SK-N-SH (cell line): ENCODE data around the gene EDA. TPM values are rescaled to one million over a fixed set of nuclear protein-coding genes. Genes with fewer than 3 reads are reported as not detected.

Source experiments
- CTCF ChIA-PET: fragments of 300-600, 350-600 bp; formaldehyde crosslinking; extraction: SDS; loops from one replicate; lab custom pipeline; 2021; lab: Yijun Ruan, JAX
- POLR2A ChIA-PET: fragments of 350-600 bp; sonication (Branson Sonifier 250); formaldehyde crosslinking; extraction: SDS; loops from one replicate; lab custom pipeline; 2020; ENCODE audit warnings: antibody characterized with exemption, inconsistent platforms; lab: Yijun Ruan, JAX
- DNase-seq: peaks from one replicate; pipeline ENCODE4 v3.0.0; 2012
- H2AFZ ChIP-seq: fragments of 200-600 bp; sonication (generic); 2 replicates; pipeline ENCODE4 v1.8.1; 2016; ENCODE audit warnings: antibody characterized with exemption, mild to moderate bottlenecking, low read depth
- H3F3A ChIP-seq: fragments of 200-600 bp; sonication (generic); replicated peaks from 2 replicates; pipeline ENCODE3; 2016; ENCODE audit warnings: antibody characterized with exemption, mild to moderate bottlenecking; ENCODE audit not compliant: insufficient read depth
- H3K27ac ChIP-seq, 2 experiments: fragments of 200-500 bp in 1 of 2; fragments of 200-600 bp in 1 of 2; sonication (Bioruptor generic) in 1 of 2; sonication (generic), shearing (Covaris generic) in 1 of 2; 2 replicates each; pipeline versions ENCODE4 v1.5.1 to v1.6.1; 2014 to 2016; ENCODE audit warnings: low read depth in 2 of 2, inconsistent platforms in 1 of 2, low read length in 1 of 2, mild to moderate bottlenecking in 1 of 2, mixed read lengths in 1 of 2
- H3K27me3 ChIP-seq: fragments of 200-600 bp; sonication (generic), shearing (Covaris generic); 2 replicates; pipeline ENCODE4 v1.6.1; 2016; ENCODE audit warnings: mixed run types; ENCODE audit not compliant: insufficient read depth
- H3K36me3 ChIP-seq, 2 experiments: fragments of 200-500 bp in 1 of 2; fragments of 200-600 bp in 1 of 2; sonication (Bioruptor generic) in 1 of 2; sonication (generic) in 1 of 2; replicated peaks in 1 of 2; 2 replicates each; pipeline versions ENCODE3 to v1.5.1; 2014 to 2016; ENCODE audit warnings: low read length in 1 of 2, mild to moderate bottlenecking in 1 of 2; ENCODE audit not compliant: insufficient read depth in 2 of 2, control insufficient read depth in 1 of 2
- H3K4me1 ChIP-seq, 2 experiments: fragments of 200-500 bp in 1 of 2; fragments of 200-600 bp in 1 of 2; sonication (Bioruptor generic) in 1 of 2; sonication (generic), shearing (Covaris generic) in 1 of 2; 2 replicates each; pipeline versions ENCODE4 v1.5.1 to v1.6.1; 2014 to 2016; ENCODE audit warnings: low read depth in 1 of 2, low read length in 1 of 2, mixed run types in 1 of 2; ENCODE audit not compliant: insufficient read depth in 2 of 2, control insufficient read depth in 1 of 2
- H3K4me2 ChIP-seq: fragments of 200-600 bp; sonication (generic), shearing (Covaris generic); 2 replicates; pipeline ENCODE4 v1.6.1; 2017; ENCODE audit warnings: mixed run types
- H3K4me3 ChIP-seq, 2 experiments: fragments of 200-500 bp in 1 of 2; fragments of 200-600 bp in 1 of 2; sonication (Bioruptor generic) in 1 of 2; sonication (generic), shearing (Covaris generic) in 1 of 2; 2 replicates each; pipeline versions ENCODE4 v1.5.1 to v1.8.1; 2014 to 2016; ENCODE audit warnings: low read depth in 2 of 2, inconsistent platforms in 1 of 2, low read length in 1 of 2, mild to moderate bottlenecking in 1 of 2, mixed read lengths in 1 of 2, moderate library complexity in 1 of 2
- H3K79me2 ChIP-seq: fragments of 200-600 bp; sonication (generic); 2 replicates; pipeline ENCODE4 v1.8.1; 2017; ENCODE audit warnings: mild to moderate bottlenecking; ENCODE audit not compliant: insufficient read depth
- H3K9ac ChIP-seq: fragments of 200-600 bp; sonication (generic); 2 replicates; pipeline ENCODE4 v1.6.1; 2017; ENCODE audit warnings: mixed run types
- H3K9me2 ChIP-seq: fragments of 200-600 bp; sonication (generic); 2 replicates; pipeline ENCODE4 v1.6.1; 2017; ENCODE audit warnings: mixed run types
- H3K9me3 ChIP-seq: fragments of 200-600 bp; sonication (generic); 2 replicates; pipeline ENCODE4 v1.6.1; 2017; ENCODE audit warnings: mixed run types, mild to moderate bottlenecking, moderate library complexity
- H4K20me1 ChIP-seq: fragments of 200-600 bp; sonication (generic); 2 replicates; pipeline ENCODE4 v1.6.1; 2017; ENCODE audit warnings: mild to moderate bottlenecking, mixed run types; ENCODE audit not compliant: insufficient read depth
- CTCF ChIP-seq: fragments of 200-600 bp; sonication (generic); IDR thresholded peaks from 2 replicates; pipeline ENCODE4 v1.6.1; 2017; ENCODE audit warnings: antibody characterized with exemption, mild to moderate bottlenecking, moderate library complexity
- ELF1 ChIP-seq: IDR thresholded peaks from 2 replicates; pipeline ENCODE4 v1.4.0; 2012
- EP300 ChIP-seq, 2 experiments: IDR thresholded peaks; 2 replicates each; pipeline versions ENCODE4 v1.4.0 to v1.6.1; 2012; ENCODE audit warnings: borderline replicate concordance in 1 of 2, low read depth in 1 of 2, low read length in 1 of 2
- FOSL2 ChIP-seq: IDR thresholded peaks from 2 replicates; pipeline ENCODE4 v1.4.0; 2012; ENCODE audit warnings: low read depth, mild to moderate bottlenecking, moderate library complexity, borderline replicate concordance
- FOXJ3 ChIP-seq: sonication (generic); formaldehyde crosslinking; IDR thresholded peaks from 2 replicates; pipeline ENCODE4 v1.5.1; 2020; ENCODE audit warnings: mild to moderate bottlenecking, missing genetic modification reagents
- FOXM1 ChIP-seq: IDR thresholded peaks from 2 replicates; pipeline ENCODE4 v1.4.0; 2012; ENCODE audit warnings: low read depth, mild to moderate bottlenecking
- GABPA ChIP-seq: IDR thresholded peaks from 2 replicates; pipeline ENCODE4 v1.4.0; 2012; ENCODE audit warnings: low read depth, mild to moderate bottlenecking
- JUND ChIP-seq: IDR thresholded peaks from 2 replicates; pipeline ENCODE4 v1.4.0; 2012
- MEF2A ChIP-seq: IDR thresholded peaks from 2 replicates; pipeline ENCODE4 v1.4.0; 2012; ENCODE audit warnings: low read depth, borderline replicate concordance
- NFIC ChIP-seq: IDR thresholded peaks from 2 replicates; pipeline ENCODE4 v1.4.0; 2012; ENCODE audit warnings: borderline replicate concordance
- NRF1 ChIP-seq: IDR thresholded peaks from 2 replicates; pipeline ENCODE4 v1.6.1; 2012; ENCODE audit warnings: low read depth, mild to moderate bottlenecking, low read length
- PBX3 ChIP-seq: IDR thresholded peaks from 2 replicates; pipeline ENCODE4; 2012
- RAD21 ChIP-seq: IDR thresholded peaks from 2 replicates; pipeline ENCODE4 v1.6.1; 2012; ENCODE audit warnings: mild to moderate bottlenecking, low read length
- RCOR1 ChIP-seq: fragments of 150-350 bp; IDR thresholded peaks from 2 replicates; pipeline ENCODE4 v1.6.1; 2017; ENCODE audit warnings: antibody characterized with exemption, low read length
- REST ChIP-seq: IDR thresholded peaks from 2 replicates; pipeline ENCODE4 v1.6.1; 2012; ENCODE audit warnings: mild to moderate bottlenecking, low read depth, low read length, moderate library complexity
- SIN3A ChIP-seq: IDR thresholded peaks from 2 replicates; pipeline ENCODE4 v1.6.1; 2012; ENCODE audit warnings: low read depth, mild to moderate bottlenecking, low read length, moderate library complexity, borderline replicate concordance
- TEAD4 ChIP-seq: IDR thresholded peaks from 2 replicates; pipeline ENCODE4 v1.4.0; 2012; ENCODE audit warnings: mild to moderate bottlenecking, borderline replicate concordance; ENCODE audit not compliant: insufficient read depth
- YY1 ChIP-seq: IDR thresholded peaks from 2 replicates; pipeline ENCODE4 v1.4.0; 2012; ENCODE audit warnings: low read depth, mild to moderate bottlenecking
- ZBTB33 ChIP-seq: IDR thresholded peaks from 2 replicates; pipeline ENCODE4 v1.4.0; 2012; ENCODE audit warnings: low read depth, borderline replicate concordance
- WGBS: methylation state at CpG from one replicate; pipeline ENCODE4 v1.1.6; 2017; ENCODE audit warnings: low lambda C conversion rate; 5-methylcytosine and 5-hydroxymethylcytosine counted together
- polyA plus RNA-seq, 3 experiments: library from polyadenylated mRNA; depleted of rRNA; stranded (reverse); fragments of >200 nt; gene quantifications; 2 replicates each; pipeline ENCODE4 v1.2.3, GENCODE V29; 2012

The EDA gene
- polyA plus RNA-seq, 1 of the 3 experiments (the other 2 are of a cell fraction): 0.02 TPM

GRCh38 chrX:69746051-69746450, 130.1 kb downstream of the EDA start:
- Histone ChIP-seq H3K79me2 (no peaks in the 10 kb centered on the region), H2AFZ (no peak overlapping the region), H3K9ac (no peak overlapping the region), H3K27ac (no peak overlapping the region), H3K9me2 (no peaks in the 10 kb centered on the region), H3K27me3 (no peaks in the 10 kb centered on the region), H4K20me1 (no peaks in the 10 kb centered on the region), H3K4me1 (no peaks in the 10 kb centered on the region), H3K4me3 (no peak overlapping the region), H3F3A (no peaks in the 10 kb centered on the region), H3K9me3 (no peaks in the 10 kb centered on the region), H3K4me2 (no peak overlapping the region), H3K36me3 (no peaks in the 10 kb centered on the region)
- CTCF ChIA-PET: no interaction called here
- POLR2A ChIA-PET: no interaction called here
- no peak for DNase-seq
- TF ChIP-seq FOXM1 (no peak), NRF1 (no peak), REST (no peak), GABPA (no peak), CTCF (no peak), JUND (no peak), FOSL2 (no peak), NFIC (no peak), TEAD4 (no peak), RAD21 (no peak), MEF2A (no peak), RCOR1 (no peak), YY1 (no peak)

- Histone ChIP-seq H2AFZ (no peak overlapping the region), H3K4me2 (no peak overlapping the region), H3K79me2 (no peaks in the 10 kb centered on the region), H4K20me1 (no peaks in the 10 kb centered on the region), H3K9ac (no peak overlapping the region), H3K36me3 (no peaks in the 10 kb centered on the region), H3K27ac (no peak overlapping the region), H3K4me1 (no peaks in the 10 kb centered on the region), H3F3A (no peaks in the 10 kb centered on the region), H3K9me2 (no peaks in the 10 kb centered on the region), H3K4me3 (no peak overlapping the region), H3K27me3 (no peaks in the 10 kb centered on the region), H3K9me3 (no peaks in the 10 kb centered on the region)
- 0% methylated on average over 1 of the region's 1 CpG for WGBS
- ChIA-PET POLR2A (no interaction called here), CTCF (no interaction called here)
- DNase-seq: no peak
- TF ChIP-seq FOSL2 (no peak), SIN3A (no peak), FOXJ3 (CRISPR knock-in tag) (no peak), TEAD4 (no peak), CTCF (no peak), FOXM1 (no peak), JUND (no peak), PBX3 (no peak), ZBTB33 (no peak), RCOR1 (no peak), MEF2A (no peak), EP300 (IDR thresholded peaks at IDR 0.05; ENCODE audit: borderline replicate concordance in 1 of 2, low read depth in 1 of 2, low read length in 1 of 2) (no peak), ELF1 (no peak)
Observed at GRCh38 chrX:69748055-69748454, 132.1 kb downstream of the EDA start.
